ENCODE data around the gene LRR1. TPM values are rescaled to one million over a fixed set of nuclear protein-coding genes. Genes with fewer than 3 reads are reported as not detected.
"Not testable (repeated sequence)": the region's sequence is repeated elsewhere in the genome, so short reads cannot be mapped to it uniquely, and the experiment has no call there.

Gene LRR1
- total RNA-seq, 1 donor from 2014 or later = 3.7 TPM

GRCh38 chr14:49582113-49582977 lies 16.4 kb upstream of the LRR1 start:
- H3K27ac ChIP-seq = no peak overlapping the region
- intact Hi-C loops (cut with DNase I) = no loop called here
- DNase-seq (ENCODE audit: extremely low spot score in 2 of 2) = no peak

GRCh38 chr14:49583629-49584028 lies 15.1 kb upstream of the LRR1 start:
- Histone ChIP-seq H3K27me3 (no peaks in the 10 kb centered on the region), H3K27ac (no peak overlapping the region), H3K4me3 (no peak overlapping the region), H3K9me3 (no peaks in the 10 kb centered on the region), H3K4me1 (peaks cover 36% of the 10 kb centered on the region), H3K36me3 (peaks cover 0 to 27% of the 10 kb centered on the region in 2 donors)
- no peak for DNase-seq (ENCODE audit: extremely low spot score in 2 of 2)
- intact Hi-C loops (cut with DNase I) = no loop called here
- TF ChIP-seq POLR2A (IDR thresholded peaks at IDR 0.05) = no peak
- TF ChIP-seq CTCF (IDR thresholded peaks at IDR 0.05) = no peak
- TF ChIP-seq POLR2AphosphoS5 (IDR thresholded peaks at IDR 0.05; ENCODE audit: insufficient read depth in 1 of 2, low read depth in 1 of 2) = no peak

More at GRCh38 chr14:49582113-49582977, 16.4 kb upstream of the LRR1 start:
- peaks cover 36% of the 10 kb centered on the region for H3K4me1 ChIP-seq
- H3K27me3 ChIP-seq = no peaks in the 10 kb centered on the region
- H3K36me3 ChIP-seq = peaks cover 0 to 27% of the 10 kb centered on the region in 2 donors
- no peaks in the 10 kb centered on the region for H3K9me3 ChIP-seq
- no peak for TF ChIP-seq POLR2AphosphoS5 (IDR thresholded peaks at IDR 0.05; ENCODE audit: insufficient read depth in 1 of 2, low read depth in 1 of 2)
- TF ChIP-seq POLR2A (IDR thresholded peaks at IDR 0.05) = no peak
- no peak for TF ChIP-seq CTCF (IDR thresholded peaks at IDR 0.05)
- no peak overlapping the region for H3K4me3 ChIP-seq

GRCh38 chr14:49584058-49584457 lies 14.7 kb upstream of the LRR1 start:
- Histone ChIP-seq H3K9me3 (no peaks in the 10 kb centered on the region), H3K4me3 (no peak overlapping the region)

GRCh38 chr14:49584981-49585640 lies 13.6 kb upstream of the LRR1 start:
- H3K27me3 ChIP-seq; intact Hi-C loops (cut with DNase I); H3K9me3 ChIP-seq; DNase-seq (ENCODE audit: extremely low spot score in 2 of 2): not testable (repeated sequence)
- Histone ChIP-seq H3K4me1 (peaks cover 36% of the 10 kb centered on the region), H3K4me3 (peak overlapping the region; percentile 67 to 77), H3K27ac (peak overlapping the region; percentile 80), H3K36me3 (peaks cover 0 to 27% of the 10 kb centered on the region in 2 donors)

More at GRCh38 chr14:49584058-49584457, 14.7 kb upstream of the LRR1 start:
- peaks cover 0 to 27% of the 10 kb centered on the region in 2 donors for H3K36me3 ChIP-seq
- TF ChIP-seq POLR2AphosphoS5 (IDR thresholded peaks at IDR 0.05; ENCODE audit: insufficient read depth in 1 of 2, low read depth in 1 of 2) (no peak), CTCF (IDR thresholded peaks at IDR 0.05) (no peak), POLR2A (IDR thresholded peaks at IDR 0.05) (no peak)
- H3K27ac ChIP-seq = no peak overlapping the region
- H3K27me3 ChIP-seq = no peaks in the 10 kb centered on the region
- no peak for DNase-seq (ENCODE audit: extremely low spot score in 2 of 2)
- intact Hi-C loops (cut with DNase I) = no loop called here
- H3K4me1 ChIP-seq = peaks cover 36% of the 10 kb centered on the region

- H3K4me1 ChIP-seq = peaks cover 29% of the 10 kb centered on the region
- H3K36me3 ChIP-seq = peaks cover 0 to 27% of the 10 kb centered on the region in 2 donors
- intact Hi-C loops (cut with DNase I) = no loop called here
- peak in 1 of 2 donors; percentile 99 for DNase-seq (ENCODE audit: extremely low spot score in 2 of 2)
- no peaks in the 10 kb centered on the region for H3K27me3 ChIP-seq
- TF ChIP-seq CTCF (IDR thresholded peaks at IDR 0.05) (peak in 1 of 3 experiments; percentile 1), POLR2AphosphoS5 (IDR thresholded peaks at IDR 0.05; ENCODE audit: insufficient read depth in 1 of 2, low read depth in 1 of 2) (peak; percentile 96 to 99), POLR2A (IDR thresholded peaks at IDR 0.05) (peak in 1 of 2 donors; percentile 57)
- H3K27ac ChIP-seq = peak within 1 kb of the TSS; percentile 80
- peak within 1 kb of the TSS; percentile 67 to 77 for H3K4me3 ChIP-seq
- no peaks in the 10 kb centered on the region for H3K9me3 ChIP-seq
Observed at GRCh38 chr14:49585803-49586672, 12.7 kb upstream of the LRR1 start, which contains the start of gene RPS29. Gene RPS29 (minus strand): TSS chr14:49586380. CDS start chr14:49586346, 34 bp downstream.

All from vagina (tissue), 2 donors.